K562 (cell line): Measurements from ENCODE around the gene HES6.

ENCODE experiments used
- CBX5 ChIP-seq: IDR thresholded peaks from 2 replicates; pipeline ENCODE4 v1.6.1; 2014; ENCODE audit warnings: low read depth, borderline replicate concordance
- CREBBP ChIP-seq: IDR thresholded peaks from one replicate; pipeline ENCODE4 v1.6.1; 2012; ENCODE audit warnings: low read depth, mild to moderate bottlenecking, control low read depth, inconsistent platforms, low read length
- CREM ChIP-seq: IDR thresholded peaks from 2 replicates; pipeline ENCODE4 v1.6.1; 2014; ENCODE audit warnings: antibody characterized with exemption, low read depth
- CTCF ChIP-seq, 3 experiments: IDR thresholded peaks in 2 of 3; conservative IDR thresholded peaks in 1 of 3; 2 replicates each; pipeline ENCODE4 v1.5.1; 2011 to 2012; ENCODE audit warnings: low read length in 3 of 3, mild to moderate bottlenecking in 3 of 3, control low read depth in 2 of 3, improper control_type of control experiment in 1 of 3, inconsistent platforms in 1 of 3, low read depth in 1 of 3, mixed read lengths in 1 of 3, moderate library complexity in 1 of 3; ENCODE audit not compliant: insufficient read depth in 2 of 3
- EZH2 ChIP-seq: IDR thresholded peaks from 2 replicates; pipeline ENCODE4 v1.6.1; 2012; ENCODE audit warnings: low read depth, mild to moderate bottlenecking, inconsistent platforms, low read length, borderline replicate concordance
- HMG20B ChIP-seq: fragments of 250-450 bp; sonication (Bioruptor Pico); IDR thresholded peaks from 2 replicates; pipeline ENCODE4 v1.5.0; 2021; ENCODE audit warnings: mild to moderate bottlenecking
- HNRNPH1 ChIP-seq: fragments of 200-400 bp; formaldehyde crosslinking; optimal IDR thresholded peaks from 2 replicates; pipeline ENCODE3; 2017; ENCODE audit warnings: low read depth, mild to moderate bottlenecking, low read length, moderate library complexity
- POLR2A ChIP-seq: fragments of 450-650 bp; conservative IDR thresholded peaks from 2 replicates; pipeline ENCODE4 v1.6.1; 2016
- POLR2AphosphoS5 ChIP-seq: IDR thresholded peaks from 2 replicates; pipeline ENCODE4 v1.6.1; 2011; ENCODE audit warnings: mild to moderate bottlenecking, low read depth, low read length, moderate library complexity; ENCODE audit not compliant: control insufficient read depth, insufficient read depth
- SIN3A ChIP-seq, 2 experiments: fragments of 150-350 bp in 1 of 2; IDR thresholded peaks; 2 replicates each; pipeline ENCODE4 v1.6.1; 2011 to 2016; ENCODE audit warnings: borderline replicate concordance in 2 of 2, low read depth in 2 of 2, low read length in 2 of 2, mild to moderate bottlenecking in 2 of 2, moderate library complexity in 2 of 2; ENCODE audit not compliant: control insufficient read depth in 1 of 2
- TARDBP ChIP-seq: fragments of 450-650 bp; IDR thresholded peaks from 2 replicates; pipeline ENCODE4 v1.6.1; 2016
- ZNF165 ChIP-seq: fragments of 250-450 bp; sonication (Bioruptor Pico); IDR thresholded peaks from 2 replicates; pipeline ENCODE4 v1.4.0; 2020; ENCODE audit warnings: borderline replicate concordance
- TF ChIP-seq, protein P1 (sequence below), 2 experiments: fragments of 450-650 bp in 1 of 2; sonication (generic) in 1 of 2; formaldehyde crosslinking in 1 of 2; IDR thresholded peaks in 1 of 2; conservative IDR thresholded peaks in 1 of 2; 2 replicates each; pipeline versions ENCODE4 v1.6.1 to v1.8.1; 2016 to 2023; ENCODE audit warnings: mild to moderate bottlenecking in 2 of 2, moderate library complexity in 2 of 2, inconsistent platforms in 1 of 2, missing genetic modification reagents in 1 of 2

- no peak for TF ChIP-seq CTCF (IDR thresholded peaks at IDR 0.05 in 2 of 3, conservative IDR thresholded peaks at IDR 0.05 in 1 of 3; ENCODE audit: insufficient read depth in 2 of 3, low read depth in 1 of 3, low read length in 3 of 3)
- no peak for TF ChIP-seq CREBBP
- TF ChIP-seq HMG20B (CRISPR knock-in tag), result no peak
- no peak for TF ChIP-seq HNRNPH1
- TF ChIP-seq POLR2A, result no peak
- TF ChIP-seq TARDBP, result no peak
- no peak for TF ChIP-seq POLR2AphosphoS5
- TF ChIP-seq CBX5, result no peak
- no peak for TF ChIP-seq CREM
- TF ChIP-seq EZH2, result no peak
- TF ChIP-seq SIN3A (IDR thresholded peaks at IDR 0.05; ENCODE audit: borderline replicate concordance in 2 of 2, control insufficient read depth in 1 of 2, low read depth in 2 of 2, low read length in 2 of 2), result no peak
- TF ChIP-seq ZNF165 (CRISPR knock-in tag), result no peak
- TF ChIP-seq, protein P1, sequence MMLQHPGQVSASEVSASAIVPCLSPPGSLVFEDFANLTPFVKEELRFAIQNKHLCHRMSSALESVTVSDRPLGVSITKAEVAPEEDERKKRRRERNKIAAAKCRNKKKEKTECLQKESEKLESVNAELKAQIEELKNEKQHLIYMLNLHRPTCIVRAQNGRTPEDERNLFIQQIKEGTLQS (IDR thresholded peaks at IDR 0.05), result no peak
- TF ChIP-seq, protein P1 (CRISPR knock-in tag; conservative IDR thresholded peaks at IDR 0.05), result no peak
These were observed 43.3 kb upstream of the HES6 start for GRCh38 chr2:238282861-238283738.
